RWPE2 (cell line): ENCODE measurements around the gene VTCN1.

Experiments used
- ATAC-seq: fragments of 200-7000 bp; cut with Tn5 transposase; 3 replicates; pipeline ENCODE4 v1.9.1; 2021; ENCODE audit warnings: low read depth
- DNase-seq: peaks from one replicate; pipeline ENCODE4 v3.0.0-alpha.2; 2020; ENCODE audit warnings: low spot score
- H3K27ac ChIP-seq: fragments of 450-650 bp; 2 replicates; pipeline ENCODE4 v1.5.1; 2017; ENCODE audit warnings: mild to moderate bottlenecking; ENCODE audit not compliant: poor library complexity, severe bottlenecking
- H3K27me3 ChIP-seq: fragments of 250-450 bp; sonication (Bioruptor Pico); 2 replicates; pipeline ENCODE4 v1.5.1; 2021; ENCODE audit warnings: mild to moderate bottlenecking, moderate library complexity; ENCODE audit not compliant: insufficient read depth, poor library complexity, severe bottlenecking
- H3K36me3 ChIP-seq: fragments of 250-450 bp; sonication (Bioruptor Pico); 2 replicates; pipeline ENCODE4 v1.5.1; 2020; ENCODE audit warnings: low read depth, mild to moderate bottlenecking, moderate library complexity
- H3K4me1 ChIP-seq: fragments of 250-450 bp; sonication (Bioruptor Pico); 2 replicates; pipeline ENCODE4 v1.5.1; 2021; ENCODE audit warnings: mild to moderate bottlenecking, moderate library complexity; ENCODE audit not compliant: insufficient read depth, poor library complexity, severe bottlenecking
- H3K4me3 ChIP-seq: fragments of 250-450 bp; sonication (Bioruptor Pico); 2 replicates; pipeline ENCODE4 v1.5.1; 2021; ENCODE audit warnings: mild to moderate bottlenecking, moderate library complexity; ENCODE audit not compliant: severe bottlenecking
- H3K9me3 ChIP-seq: fragments of 250-450 bp; sonication (Bioruptor Pico); 2 replicates; pipeline ENCODE4 v1.5.1; 2021; ENCODE audit warnings: mild to moderate bottlenecking, moderate library complexity; ENCODE audit not compliant: severe bottlenecking
- TF ChIP-seq, protein P1 (sequence below): fragments of 450-650 bp; IDR thresholded peaks from one replicate; pipeline ENCODE4 v1.5.1; 2017; ENCODE audit warnings: mild to moderate bottlenecking, moderate library complexity; ENCODE audit not compliant: poor library complexity, severe bottlenecking

VTCN1 gene

DNA sequence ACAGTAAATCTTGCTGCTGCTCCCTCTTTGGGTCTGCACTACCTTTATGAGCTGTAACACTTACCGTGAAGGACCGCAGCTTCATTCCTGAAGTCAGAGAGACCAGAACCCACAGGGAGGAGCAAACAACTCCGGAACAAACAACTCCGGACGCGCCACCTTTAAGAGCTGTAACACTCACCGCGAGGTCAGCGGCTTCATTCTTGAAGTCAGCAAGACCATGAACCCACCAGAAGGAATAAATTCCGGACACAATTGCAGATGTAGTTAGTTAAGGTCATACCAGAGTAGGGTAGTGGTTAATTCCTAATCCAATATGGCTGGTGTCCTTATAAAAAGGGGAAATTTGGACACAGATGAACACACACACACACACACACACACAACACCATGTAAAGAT, 37.7 kb downstream of the VTCN1 start:
- DNase-seq: no peak
- no peaks in the 10 kb centered on the region for H3K27me3 ChIP-seq
- no peak for ATAC-seq

DNA sequence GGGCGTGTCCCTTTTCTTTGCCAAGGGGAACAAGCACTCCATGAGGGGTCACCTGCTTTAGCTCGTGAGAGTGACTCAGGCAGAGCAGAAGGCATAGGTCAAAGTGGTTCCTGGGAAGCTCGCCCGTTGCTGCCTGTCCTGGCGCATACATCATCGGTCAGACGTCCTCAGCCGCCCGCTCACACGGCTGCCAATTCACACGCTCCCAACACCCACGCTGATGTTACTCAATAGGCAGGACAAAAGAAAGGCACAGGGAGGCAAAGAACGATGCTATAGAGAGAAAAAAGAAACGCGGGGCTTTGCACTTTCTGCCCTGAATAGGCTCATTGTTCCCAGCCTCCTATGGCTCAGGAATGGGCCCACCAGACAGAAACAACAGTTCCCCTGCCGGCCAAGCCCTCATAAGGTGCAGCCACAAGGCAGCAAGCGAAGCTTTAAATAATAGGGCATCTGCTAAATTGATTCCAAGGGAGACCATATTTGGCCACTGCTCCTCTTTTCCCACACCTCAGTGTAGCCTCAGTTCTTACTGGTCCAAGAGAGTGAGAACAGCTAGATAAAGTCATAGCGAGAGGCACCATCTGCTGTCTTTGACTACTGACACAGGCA, 38.7 kb downstream of the VTCN1 start:
- TF ChIP-seq, protein P1, sequence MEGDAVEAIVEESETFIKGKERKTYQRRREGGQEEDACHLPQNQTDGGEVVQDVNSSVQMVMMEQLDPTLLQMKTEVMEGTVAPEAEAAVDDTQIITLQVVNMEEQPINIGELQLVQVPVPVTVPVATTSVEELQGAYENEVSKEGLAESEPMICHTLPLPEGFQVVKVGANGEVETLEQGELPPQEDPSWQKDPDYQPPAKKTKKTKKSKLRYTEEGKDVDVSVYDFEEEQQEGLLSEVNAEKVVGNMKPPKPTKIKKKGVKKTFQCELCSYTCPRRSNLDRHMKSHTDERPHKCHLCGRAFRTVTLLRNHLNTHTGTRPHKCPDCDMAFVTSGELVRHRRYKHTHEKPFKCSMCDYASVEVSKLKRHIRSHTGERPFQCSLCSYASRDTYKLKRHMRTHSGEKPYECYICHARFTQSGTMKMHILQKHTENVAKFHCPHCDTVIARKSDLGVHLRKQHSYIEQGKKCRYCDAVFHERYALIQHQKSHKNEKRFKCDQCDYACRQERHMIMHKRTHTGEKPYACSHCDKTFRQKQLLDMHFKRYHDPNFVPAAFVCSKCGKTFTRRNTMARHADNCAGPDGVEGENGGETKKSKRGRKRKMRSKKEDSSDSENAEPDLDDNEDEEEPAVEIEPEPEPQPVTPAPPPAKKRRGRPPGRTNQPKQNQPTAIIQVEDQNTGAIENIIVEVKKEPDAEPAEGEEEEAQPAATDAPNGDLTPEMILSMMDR: no peak
- Histone ChIP-seq H3K27me3 (no peaks in the 10 kb centered on the region), H3K4me1 (peaks cover 4% of the 10 kb centered on the region), H3K4me3 (no peak overlapping the region), H3K9me3 (no peaks in the 10 kb centered on the region), H3K27ac (no peak overlapping the region), H3K36me3 (no peaks in the 10 kb centered on the region)
- peak; percentile 91 for ATAC-seq
- peak; percentile 77 for DNase-seq

More for the DNA sequence above, 37.7 kb downstream of the VTCN1 start:
- Histone ChIP-seq H3K4me3 (no peak overlapping the region), H3K4me1 (peaks cover 4% of the 10 kb centered on the region), H3K36me3 (no peaks in the 10 kb centered on the region), H3K9me3 (no peaks in the 10 kb centered on the region), H3K27ac (no peak overlapping the region)
- TF ChIP-seq, protein P1: no peak

DNA sequence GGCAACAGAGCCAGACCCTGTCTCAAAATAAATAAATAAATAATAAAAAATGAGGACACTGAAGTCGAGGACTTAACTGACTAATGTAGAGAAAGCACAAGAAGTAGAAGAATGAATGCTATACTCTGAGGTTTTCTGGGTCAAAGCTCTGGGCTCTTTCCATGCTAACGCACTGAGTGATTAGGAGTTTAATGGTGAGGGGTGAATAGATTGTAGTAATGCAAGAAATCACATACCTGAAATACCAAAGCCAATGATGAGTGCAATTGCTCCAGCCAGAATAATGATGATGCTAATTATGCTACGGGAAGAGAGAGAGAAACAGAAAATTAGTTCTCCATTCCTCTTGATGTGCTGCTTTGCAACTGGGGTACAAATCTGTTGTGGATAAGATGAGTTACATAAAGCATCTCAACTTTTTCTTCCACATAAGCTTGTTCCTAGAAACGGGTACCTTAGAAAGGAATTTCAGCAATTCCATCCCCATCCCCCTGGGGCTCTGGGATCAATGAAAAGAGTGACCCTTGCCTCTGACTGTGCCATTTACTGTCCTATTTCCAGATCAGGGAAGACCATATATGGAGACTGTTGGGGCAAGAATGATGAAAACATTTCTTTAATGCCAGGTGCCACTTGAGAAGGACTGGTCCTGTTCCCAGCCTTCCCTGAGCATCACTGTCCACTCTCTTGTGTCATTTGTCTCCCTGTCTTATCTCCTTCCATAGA, 40.7 kb downstream of the VTCN1 start:
- H3K27ac ChIP-seq: no peak overlapping the region
- H3K36me3 ChIP-seq: no peaks in the 10 kb centered on the region
- no peaks in the 10 kb centered on the region for H3K27me3 ChIP-seq
- H3K4me3 ChIP-seq: no peak overlapping the region
- DNase-seq: no peak
- TF ChIP-seq, protein P1: no peak
- ATAC-seq: no peak
- no peaks in the 10 kb centered on the region for H3K9me3 ChIP-seq
- peaks cover 4% of the 10 kb centered on the region for H3K4me1 ChIP-seq

DNA sequence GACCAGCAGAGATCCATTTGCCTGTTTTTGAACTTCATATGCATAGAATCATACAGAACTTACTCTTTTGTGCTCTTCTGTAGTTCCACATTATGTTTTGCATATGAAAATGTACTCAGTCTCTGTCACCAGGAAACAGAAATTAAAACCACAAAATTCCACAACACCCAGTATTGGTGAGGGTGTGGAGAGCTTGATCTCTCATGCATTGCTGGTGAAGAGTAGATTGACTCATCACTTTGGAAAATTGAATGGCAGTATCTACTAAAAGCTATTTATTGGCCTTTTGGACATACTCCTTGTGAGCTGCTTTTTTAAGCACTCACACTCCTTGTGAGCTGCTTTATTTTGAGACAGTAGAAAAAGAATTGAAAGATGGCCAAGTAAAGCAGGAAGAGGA, 43.3 kb downstream of the VTCN1 start:
- DNase-seq: no peak
- no peaks in the 10 kb centered on the region for H3K27me3 ChIP-seq
- no peaks in the 10 kb centered on the region for H3K9me3 ChIP-seq
- H3K27ac ChIP-seq: no peak overlapping the region
- TF ChIP-seq, protein P1: no peak
- H3K4me1 ChIP-seq: peaks cover 4% of the 10 kb centered on the region
- no peak for ATAC-seq
- H3K4me3 ChIP-seq: no peak overlapping the region
- H3K36me3 ChIP-seq: no peaks in the 10 kb centered on the region

DNA sequence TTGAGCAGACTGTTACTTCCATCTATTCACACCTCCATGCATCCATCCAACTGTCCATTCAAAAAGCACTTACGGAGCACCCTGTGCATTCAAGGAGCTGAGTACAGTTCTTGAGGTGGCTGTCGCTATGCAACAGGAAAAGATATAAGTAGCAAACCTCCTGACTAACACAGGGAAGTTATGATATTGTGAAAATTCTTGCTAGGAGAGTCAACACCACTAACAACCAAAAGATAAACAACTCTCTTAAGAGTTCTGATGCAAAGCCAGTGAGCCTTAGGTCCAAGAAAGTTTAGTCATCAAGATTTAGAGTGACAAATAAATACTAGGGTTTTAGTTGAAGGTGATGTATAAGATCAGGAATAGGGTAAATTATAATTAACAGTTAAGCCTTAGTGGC, 44.7 kb downstream of the VTCN1 start:
- Histone ChIP-seq H3K9me3 (no peaks in the 10 kb centered on the region), H3K36me3 (no peaks in the 10 kb centered on the region), H3K27ac (no peak overlapping the region), H3K27me3 (no peaks in the 10 kb centered on the region), H3K4me3 (no peak overlapping the region), H3K4me1 (no peaks in the 10 kb centered on the region)
- TF ChIP-seq, protein P1: no peak
- DNase-seq (no peak), ATAC-seq (0 out of 3 replicates have a peak, but pooled peaks have one; percentile 40)
